CD4-positive, alpha-beta T cell treated with Interleukin-10 for 1 hour (primary cell): ENCODE data around the gene MDN1.
"Not testable (repeated sequence)": the region's sequence is repeated elsewhere in the genome, so short reads cannot be mapped to it uniquely, and the experiment has no call there.

Experiments used
- DNase-seq: peaks from one replicate; pipeline ENCODE4 v3.0.0-alpha.2; 2020

The MDN1 gene

DNA sequence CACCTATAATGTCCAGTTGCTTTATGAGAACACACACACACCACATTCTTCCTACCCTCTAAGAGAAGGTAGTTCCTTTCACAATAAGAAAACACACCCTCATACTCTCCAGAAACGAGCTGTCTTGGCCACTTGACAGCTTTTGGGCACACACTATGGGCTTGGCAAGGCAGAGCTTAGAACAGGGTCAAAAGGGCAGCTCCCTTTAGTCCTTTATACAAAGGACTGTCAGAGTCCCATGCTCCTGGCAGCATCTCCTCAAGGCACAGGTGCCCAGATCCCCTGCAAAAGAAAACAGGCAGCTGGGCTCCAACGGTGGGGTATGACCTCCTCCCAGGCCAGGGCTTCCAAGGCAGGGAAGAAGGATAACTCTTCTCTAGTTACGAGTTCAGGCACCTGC, 176.2 kb downstream of the MDN1 start:
- DNase-seq: no peak

DNA sequence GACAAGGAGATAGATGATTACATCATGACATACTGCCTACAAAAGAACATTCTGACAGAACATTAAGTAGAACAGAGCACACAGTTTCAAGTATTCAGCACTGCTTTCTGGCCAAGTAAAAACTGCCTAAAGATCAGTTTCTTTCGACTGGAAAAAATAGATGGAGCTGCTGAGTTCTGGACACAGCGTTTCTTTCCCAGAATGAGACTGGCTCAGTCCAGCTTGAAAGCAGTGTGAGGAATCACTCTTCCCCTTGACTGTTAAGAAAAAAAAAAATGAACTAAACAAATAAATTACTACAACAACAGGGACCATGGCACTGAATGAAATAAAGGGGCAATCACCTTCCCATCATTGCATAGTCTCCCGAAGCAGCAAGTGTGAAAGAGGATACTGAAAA, 176.6 kb downstream of the MDN1 start:
- DNase-seq: no peak

DNA sequence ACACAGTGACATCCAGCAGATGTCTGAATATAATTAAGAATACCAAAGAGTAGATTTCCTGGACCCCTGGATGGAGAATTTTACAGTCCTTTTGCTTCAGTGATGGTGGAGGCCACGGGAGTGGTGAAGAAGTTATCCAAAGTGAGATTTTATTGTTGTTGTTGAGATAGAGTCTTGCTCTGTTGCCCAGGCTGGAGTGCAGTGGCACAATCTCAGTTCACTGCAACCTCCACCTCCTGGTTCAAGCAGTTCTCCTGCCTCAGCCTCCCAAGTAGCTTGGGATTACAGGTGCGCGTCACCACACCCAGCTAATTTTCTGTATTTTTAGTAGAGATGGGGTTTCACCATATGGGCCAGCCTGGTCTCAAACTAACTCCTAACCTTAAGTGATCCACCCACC, 178.0 kb downstream of the MDN1 start:
- not testable (repeated sequence) for DNase-seq

DNA sequence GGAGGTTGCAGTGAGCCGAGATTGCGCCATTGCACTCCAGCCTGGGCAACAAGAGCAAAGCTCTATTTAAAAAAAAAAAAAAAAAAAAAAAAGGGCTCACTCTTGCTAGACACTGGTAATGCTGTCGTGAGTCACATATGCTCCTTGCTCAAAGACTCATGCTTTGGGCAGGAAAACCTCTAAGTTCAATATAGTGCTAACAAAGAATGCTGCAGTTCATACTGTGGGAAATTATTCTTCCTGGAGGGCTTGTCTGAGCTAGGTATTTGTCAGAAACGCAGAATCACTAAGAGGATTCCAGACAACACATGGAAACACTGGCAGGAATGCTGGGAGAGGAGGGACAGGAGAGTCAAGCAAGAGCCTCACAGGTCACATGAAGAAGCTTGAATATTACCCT, 178.8 kb downstream of the MDN1 start:
- DNase-seq: no peak

DNA sequence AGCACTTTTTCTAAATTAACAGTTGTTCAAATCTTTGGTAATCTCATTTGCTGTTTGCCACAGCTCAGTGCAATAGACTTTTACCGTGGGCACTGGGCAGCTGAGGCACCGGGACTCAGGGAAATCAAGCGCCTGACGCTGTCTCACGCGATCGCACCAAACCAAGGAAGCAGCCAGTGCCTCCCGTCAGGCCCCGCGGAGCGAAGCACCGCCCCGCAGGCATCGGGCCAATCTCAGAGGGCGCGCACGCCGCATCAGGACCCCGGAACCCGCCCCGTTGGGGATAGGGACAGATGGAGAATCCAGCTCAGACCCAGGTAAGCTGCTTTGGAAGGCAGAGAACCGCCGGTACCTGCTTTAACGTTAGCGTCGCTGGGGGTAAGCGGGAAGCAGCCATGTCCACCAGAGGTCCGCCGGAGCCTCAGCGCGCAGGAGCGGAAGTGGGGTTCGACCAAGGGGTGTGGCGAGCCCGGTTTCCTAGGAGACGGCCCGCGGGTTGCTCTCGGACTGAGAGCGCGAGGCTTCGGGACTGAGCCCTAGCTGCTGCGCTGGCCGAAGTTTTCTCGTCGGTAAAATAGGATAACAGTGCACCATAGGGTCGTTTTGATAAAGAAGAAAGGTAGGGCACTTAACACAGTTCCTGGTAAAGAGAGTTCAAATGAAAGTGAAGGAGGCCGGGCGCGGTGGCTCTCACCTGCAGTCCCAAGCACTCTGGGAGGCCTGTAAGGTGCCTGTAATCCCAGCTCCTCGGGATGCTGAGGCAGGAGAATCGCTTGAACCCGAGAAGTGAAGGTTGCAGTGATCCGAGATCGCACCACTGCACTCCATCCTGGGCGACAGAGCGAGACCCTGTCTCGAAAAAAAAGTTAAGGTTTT, 181.0 kb downstream of the MDN1 start, which contains the start of gene LYRM2:
LYRM2 (minus strand) TSS at position 428 of the 876 bp plus-strand sequence; CDS start at position 397, 31 bp downstream.
- peak; percentile 90 for DNase-seq

DNA sequence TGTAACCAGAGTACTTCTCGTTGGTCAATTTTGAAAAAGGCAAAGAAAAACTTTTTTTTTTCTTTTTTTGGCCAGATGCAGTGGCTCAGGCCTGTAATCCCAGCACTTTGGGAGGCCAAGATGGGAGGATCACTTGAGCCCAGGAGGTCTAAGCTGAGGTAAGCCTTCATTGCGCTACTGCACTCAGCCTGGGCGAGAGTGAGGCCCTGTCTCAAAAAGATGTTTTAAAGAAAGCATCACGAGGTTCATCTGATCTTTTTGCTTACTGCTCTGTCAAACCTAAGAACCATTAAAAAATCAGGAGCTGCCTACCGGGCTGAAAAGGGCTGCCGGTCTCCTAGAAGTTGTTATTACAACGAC, 181.7 kb downstream of the MDN1 start:
- peak; percentile 2 for DNase-seq

DNA sequence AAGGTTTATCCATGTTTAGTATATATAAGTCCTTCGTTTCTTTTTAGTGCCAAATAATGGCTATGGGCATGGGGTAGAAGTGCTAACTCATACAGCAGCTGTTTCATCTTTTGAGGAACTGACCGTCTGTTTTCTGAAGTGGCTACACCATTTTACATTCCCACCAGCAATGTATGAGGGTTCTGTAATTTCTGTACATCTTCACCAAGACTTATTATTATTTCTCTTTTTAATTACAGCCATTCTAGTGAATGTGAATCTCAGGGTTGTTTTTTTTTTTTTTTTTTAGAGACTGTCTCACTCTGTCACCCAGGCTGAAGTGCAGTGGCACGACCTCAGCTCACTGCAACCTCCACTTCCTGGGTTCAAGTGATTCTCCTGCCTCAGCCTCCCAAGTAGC, 183.2 kb downstream of the MDN1 start:
- DNase-seq: not testable (repeated sequence)

DNA sequence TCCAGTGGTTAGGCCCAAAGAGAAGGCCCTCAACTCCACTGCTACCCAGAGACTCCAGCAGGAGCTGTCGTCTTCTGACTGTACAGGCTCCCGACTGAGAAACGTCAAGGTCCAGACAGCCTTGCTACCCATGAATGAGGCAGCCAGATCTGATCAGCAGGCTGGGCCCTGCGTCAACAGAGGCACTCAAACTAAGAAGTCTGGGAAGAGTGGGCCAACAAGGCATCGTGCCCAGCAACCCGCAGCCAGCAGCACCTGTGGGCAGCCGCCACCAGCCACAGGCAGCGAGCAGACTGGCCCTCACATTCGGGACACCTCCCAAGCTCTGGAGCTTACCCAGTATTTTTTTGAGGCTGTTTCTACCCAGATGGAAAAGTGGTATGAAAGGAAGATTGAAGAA, 189.1 kb downstream of the MDN1 start:
- DNase-seq: no peak

DNA sequence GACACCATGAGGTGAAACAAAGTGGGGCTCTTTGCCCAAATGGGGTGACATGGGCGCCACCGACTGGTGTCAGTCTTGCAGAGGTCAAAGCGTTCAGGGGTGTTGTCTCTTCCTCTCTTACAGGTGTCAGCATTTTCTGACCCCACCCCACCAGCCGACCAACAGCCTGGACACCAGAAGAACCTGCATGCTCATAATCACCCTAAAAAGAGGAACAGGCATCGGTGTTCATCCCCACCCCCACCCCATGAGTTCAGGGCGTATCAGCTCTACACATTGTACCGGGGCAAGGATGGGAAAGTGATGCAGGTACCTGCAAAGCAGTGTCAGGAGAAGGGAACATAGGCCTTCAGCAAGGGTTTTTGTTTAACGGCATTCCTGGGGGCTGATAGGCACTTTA, 195.8 kb downstream of the MDN1 start:
- DNase-seq: no peak

DNA sequence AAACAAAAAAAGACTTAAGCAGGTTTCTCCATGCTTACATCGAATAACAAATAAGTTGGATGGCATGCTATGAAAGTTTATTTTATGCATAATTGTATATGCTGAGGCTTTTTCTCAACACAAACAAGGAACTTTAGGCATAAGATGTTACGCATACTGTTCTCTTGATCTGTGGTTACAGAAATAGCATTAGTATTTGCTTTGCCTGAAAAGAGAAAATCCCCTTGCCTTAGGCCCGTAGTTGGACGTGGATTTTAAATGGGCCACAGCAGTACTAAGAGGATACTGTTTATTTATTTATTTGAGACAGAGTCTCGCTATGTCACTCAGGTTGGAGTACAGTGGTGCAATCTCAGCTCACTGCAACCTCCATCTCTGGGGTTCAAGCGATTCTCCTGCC, 200.0 kb downstream of the MDN1 start:
- no peak for DNase-seq

DNA sequence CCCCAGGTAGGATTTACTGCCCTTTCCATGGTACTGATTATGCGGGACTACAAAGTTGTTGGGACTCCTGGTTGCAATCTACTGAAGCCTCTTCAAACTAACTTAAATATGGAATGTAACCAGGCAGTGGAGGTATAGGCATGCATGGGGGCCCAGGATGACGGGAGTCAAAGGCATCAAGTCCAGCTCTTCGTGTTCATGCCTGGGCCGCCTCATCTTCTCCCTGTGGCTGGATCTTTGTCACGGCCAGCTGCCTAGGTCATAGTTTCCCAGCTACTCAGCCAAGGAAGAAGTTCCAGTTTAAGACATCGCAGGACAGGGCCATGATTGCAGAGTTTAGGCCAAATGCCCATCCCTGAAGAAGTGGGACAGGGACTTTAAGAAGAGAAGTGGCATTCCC, 201.6 kb downstream of the MDN1 start:
- no peak for DNase-seq

DNA sequence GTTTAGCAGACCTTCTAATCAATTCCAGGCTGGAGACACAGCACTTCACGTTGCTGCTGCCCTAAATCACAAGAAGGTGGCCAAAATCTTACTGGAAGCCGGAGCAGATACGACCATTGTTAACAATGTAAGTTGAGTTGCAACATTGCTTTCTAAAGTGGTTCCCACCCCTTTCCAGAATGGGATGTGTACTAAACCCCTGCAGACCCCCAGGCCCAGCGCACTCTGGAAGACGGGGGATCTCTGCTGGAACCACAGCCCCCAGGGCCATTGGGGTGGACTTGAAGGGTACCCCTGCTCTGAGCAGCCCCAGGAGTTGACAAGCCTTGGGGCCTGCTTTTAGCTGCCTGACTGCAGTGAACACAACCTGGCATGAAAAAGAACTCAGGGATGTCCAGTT, 203.1 kb downstream of the MDN1 start:
- DNase-seq: no peak

DNA sequence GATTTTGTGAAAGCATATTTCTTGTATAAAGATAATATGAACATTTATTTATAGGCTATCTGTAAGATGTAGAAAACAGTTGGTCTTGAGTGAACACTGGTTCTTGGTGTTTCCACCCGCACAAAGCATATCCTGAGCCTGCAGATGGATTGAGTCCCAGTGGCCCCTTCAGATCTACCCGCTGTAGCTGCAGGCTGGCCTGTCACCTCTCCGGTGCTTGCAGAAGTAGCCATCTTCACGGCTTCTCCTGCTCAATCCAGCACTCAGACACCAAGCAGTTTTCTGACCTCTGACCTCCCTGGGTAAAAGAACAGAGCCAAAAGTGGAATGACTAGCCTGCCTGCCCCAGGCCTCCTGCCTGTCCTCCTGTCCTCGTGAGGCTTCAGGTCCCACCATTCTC, 203.7 kb downstream of the MDN1 start:
- DNase-seq: no peak

DNA sequence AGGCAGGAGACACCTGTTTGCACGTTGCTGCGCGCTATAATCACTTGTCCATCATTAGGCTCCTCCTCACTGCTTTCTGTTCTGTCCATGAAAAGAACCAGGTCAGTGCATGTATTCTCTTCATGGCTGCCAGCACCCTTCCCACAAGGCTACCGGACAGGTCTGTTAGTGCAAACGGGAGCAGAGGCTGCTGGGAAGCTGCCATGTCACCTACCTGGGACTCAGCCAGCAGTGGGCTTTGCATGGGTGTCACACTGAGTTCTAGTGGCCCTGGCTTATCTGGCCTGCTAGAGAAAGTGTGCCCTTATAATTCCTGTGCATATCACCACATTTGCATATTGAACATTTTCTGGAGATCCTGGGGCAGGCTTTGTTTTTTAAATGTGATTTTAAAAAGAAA, 205.8 kb downstream of the MDN1 start:
- DNase-seq: no peak

DNA sequence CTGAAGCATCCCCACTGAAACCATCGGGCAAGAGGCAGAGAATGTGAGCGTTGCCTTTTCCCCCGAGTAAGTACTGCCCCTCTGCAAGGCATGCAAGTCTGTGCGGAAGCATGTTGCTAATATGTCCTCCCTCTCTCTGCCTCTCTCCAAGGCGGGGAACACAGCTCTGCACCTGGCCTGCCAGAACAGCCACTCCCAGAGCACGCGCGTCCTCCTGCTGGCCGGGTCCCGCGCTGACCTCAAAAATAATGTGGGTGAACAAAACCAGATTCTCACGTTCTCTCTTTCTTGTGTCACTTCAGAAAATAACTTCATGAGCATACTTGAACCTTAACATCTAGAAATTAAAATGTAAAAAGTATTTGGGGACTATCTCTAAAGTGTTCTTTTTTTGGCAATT, 207.5 kb downstream of the MDN1 start:
- no peak for DNase-seq

DNA sequence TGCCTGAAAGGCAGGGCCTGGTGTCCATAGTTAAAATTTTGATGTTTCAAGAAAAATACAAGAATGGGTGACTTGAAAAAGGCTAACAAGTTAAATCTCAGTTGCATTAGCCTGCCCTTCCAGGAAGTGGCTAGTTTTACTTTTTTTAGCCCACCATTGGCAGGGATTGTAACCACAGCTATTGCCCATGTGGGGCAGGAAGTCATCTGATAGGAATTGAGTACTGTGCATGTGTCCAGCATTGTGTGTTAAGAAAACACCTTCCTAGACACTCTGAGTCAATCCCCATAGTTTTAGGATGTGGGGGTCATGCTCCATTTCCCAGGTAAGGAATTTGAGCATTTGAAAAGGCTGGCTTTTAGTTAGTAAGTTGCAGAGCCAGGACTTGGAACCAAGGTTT, 207.9 kb downstream of the MDN1 start:
- DNase-seq: no peak

DNA sequence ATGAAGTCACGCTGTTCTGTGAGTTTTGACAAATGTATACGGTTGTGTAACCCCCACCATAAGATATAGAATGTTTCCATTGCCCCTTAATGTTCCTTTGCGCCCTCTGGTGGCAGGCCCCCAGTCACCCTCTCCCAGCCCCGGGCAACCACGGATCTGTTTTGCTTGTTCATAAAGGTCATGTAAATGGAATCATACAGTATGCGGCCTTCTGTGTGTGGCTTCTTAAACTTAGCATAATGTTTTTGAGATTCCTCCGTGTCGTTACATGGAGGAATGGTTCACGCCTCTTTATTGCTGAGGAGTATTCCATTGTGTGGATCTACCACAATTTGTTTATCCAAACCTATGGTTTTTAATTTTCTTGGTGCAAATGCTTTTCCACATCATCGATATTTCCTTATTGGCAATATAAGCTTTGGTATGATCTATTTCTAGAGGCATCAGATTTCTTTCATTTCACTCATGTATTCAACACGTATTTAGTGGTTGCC, 209.4 kb downstream of the MDN1 start:
- DNase-seq: peak; percentile 79

DNA sequence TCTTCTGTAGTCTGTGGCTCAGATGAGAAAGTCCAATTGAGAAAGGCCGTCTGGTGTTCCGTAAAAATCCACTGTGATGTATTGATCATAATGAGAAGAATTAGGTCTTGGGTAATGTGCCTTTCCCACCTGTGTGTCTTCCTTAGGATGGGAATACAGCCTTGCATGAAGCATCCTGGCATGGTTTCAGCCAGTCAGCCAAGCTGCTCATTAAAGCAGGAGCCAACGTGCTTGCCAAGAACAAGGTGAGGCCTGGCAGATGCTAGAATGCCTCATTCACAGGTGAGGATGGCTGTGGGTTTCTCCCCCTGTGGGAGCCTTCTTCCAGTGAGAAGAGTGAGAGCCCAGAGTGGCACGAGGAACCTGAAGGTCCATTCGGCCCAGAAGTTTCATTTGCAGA, 213.7 kb downstream of the MDN1 start:
- no peak for DNase-seq

DNA sequence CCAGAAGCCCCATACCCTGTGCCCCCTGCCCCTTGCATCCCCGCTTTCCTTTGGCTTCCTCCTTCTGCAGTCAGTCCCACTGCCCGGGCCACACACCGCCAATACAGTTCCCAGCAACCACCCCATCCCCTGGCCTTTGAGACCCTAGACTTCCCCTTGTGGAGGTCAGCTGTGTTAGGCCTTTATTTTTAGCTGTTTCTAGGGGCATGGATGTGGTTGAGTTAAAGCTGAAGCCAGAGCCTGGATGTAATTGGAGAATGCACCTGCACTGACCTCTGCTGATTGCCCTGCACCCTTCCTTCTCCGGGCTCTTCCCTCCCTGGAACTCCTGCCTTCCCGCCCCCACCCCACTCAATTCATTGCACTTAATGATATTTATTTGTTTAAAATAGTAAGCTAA, 214.9 kb downstream of the MDN1 start:
- DNase-seq: no peak

DNA sequence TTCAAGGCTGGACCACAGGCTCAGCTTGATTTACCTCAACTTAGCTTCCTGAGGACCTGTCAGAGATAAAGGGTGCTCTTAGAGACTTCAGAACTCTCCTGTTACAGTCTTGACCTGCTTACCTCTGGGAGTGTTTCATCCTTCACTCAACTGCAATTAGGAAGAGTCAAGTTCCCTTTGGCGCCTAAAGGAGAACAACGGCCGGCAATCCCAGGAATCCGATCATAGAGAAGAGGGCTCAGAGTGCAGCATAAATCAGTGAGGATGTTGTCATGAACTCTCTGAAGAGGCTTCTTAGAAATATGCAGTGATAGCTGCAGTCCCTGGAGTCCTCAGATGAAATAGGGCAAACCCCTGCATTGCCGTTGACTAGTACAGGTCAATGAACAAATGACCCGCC, 217.4 kb downstream of the MDN1 start:
- DNase-seq: no peak

DNA sequence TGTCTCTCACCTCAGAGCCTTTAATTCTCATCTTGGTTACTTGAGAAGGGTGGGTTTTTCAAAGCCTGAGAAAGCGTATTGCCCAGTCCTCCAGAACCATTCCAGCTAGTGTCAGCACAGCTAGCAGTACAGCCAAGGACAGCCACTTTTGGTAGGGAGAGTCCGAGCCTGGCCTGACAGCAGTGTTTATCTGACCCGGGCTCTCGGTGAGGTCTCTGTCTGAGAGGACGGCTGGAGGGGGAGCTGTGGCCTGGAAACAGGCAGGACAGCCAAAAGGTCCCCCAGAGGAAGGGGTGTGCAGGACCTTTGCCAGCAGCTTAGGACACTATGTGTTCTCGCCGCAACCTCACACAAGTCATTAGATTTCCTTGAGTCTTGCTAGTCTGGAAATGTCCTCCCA, 219.9 kb downstream of the MDN1 start:
- DNase-seq: no peak

DNA sequence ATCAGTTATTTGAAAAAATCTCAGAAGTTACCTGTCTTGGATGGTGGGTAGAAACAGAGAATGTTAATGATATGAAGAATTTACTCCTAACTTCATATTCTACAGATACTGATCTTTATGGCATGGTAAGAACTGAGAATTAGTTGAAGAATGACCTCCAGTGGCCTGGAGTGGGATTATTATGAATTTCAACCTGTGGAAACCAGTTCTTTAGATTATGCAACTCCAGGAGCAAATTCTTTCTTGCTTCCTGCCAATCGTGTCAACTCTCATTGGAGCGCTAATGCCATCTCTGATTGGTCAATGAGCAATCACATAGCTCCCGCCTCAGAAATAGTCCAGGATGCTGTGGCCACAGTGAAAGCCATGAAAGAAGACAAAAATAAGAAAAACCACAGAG, 221.6 kb downstream of the MDN1 start:
- no peak for DNase-seq

DNA sequence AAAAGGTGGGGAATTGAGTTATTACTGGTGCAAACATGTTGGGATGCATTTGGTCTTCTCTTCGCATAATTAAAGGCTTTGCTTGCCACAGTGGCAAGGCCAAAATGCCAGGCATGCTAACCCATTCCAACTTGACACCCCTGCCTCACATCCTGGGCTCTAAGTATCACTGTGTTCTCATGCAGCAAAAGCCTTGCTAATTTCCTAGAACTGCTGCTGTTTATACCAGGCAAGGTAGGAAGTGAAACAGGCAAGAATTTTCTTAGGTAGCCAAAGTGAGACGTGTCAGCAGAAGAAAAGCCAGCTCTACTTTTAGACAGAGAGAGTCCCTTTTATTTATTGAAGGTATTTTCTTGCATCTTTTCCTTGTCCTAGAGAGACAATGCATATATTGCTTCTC, 222.2 kb downstream of the MDN1 start:
- no peak for DNase-seq

DNA sequence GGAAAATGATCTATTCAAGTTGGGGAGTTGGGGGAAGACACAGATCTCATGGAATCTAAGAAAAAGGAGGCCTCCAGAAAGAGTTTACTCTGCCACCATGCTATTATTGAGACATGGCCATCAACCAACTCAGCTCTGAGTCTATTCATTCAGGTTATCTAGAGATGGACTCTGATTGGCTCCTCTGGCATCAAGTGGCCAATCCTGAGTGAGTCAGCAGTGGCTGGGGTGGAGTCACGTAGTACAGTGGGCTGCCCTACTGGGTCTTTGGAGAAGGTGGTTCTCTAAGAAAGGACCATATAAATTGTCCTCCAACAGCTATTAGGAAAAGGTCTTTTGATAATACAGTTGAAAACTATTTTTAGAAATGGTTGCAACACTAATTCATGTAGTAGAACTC, 223.1 kb downstream of the MDN1 start:
- no peak for DNase-seq

DNA sequence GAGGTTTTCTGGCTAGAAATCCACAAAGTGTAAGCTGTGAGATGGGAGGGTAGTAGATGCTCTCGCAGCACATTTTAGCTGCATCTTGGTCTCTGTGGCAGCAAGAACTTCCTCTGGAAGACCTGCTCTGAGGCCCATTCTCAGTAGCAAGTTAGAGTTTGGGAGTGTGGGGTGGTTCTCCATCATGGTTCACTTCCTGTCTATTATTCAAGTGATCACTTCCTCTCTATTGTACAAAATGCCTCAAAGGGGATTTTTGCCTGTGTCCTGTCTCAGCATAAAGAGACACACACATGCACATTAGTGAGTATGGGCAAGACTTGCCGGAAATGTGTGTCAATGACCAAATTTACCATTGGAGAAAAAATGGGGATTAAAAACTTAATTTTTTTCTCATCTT, 223.5 kb downstream of the MDN1 start:
- peak; percentile 19 for DNase-seq
